Psoas muscle (tissue), 8 donors: ENCODE data around the gene PRSS57. TPM values are rescaled to one million over a fixed set of nuclear protein-coding genes. Genes with fewer than 3 reads are reported as not detected.

ENCODE experiments used
- ATAC-seq, 4 donors: fragments of 200-7000 bp; cut with Tn5 transposase; one replicate each; pipeline ENCODE4 v1.9.1; 2020; ENCODE audit warnings: moderate library complexity in 3 of 4, mild to moderate bottlenecking in 2 of 4
- DNase-seq, 2 donors: peaks; one replicate each; pipeline ENCODE4 v3.0.0-alpha.2; 2020
- H3K27ac ChIP-seq: fragments of 200-600 bp; one replicate; pipeline ENCODE4 v1.8.0; 2022
- H3K27me3 ChIP-seq, 3 donors: fragments of 200-600 bp in 1 of 3; one replicate each; pipeline versions ENCODE4 v1.6.1 to v1.8.0; 2013 to 2022; ENCODE audit warnings: low read length in 2 of 3, mild to moderate bottlenecking in 2 of 3, moderate library complexity in 1 of 3; ENCODE audit not compliant: insufficient read depth in 3 of 3
- H3K36me3 ChIP-seq, 2 donors: fragments of 200-600 bp in 1 of 2; one replicate each; pipeline versions ENCODE4 v1.6.1 to v1.8.0; 2013 to 2022; ENCODE audit warnings: low read depth in 1 of 2, mild to moderate bottlenecking in 1 of 2, moderate library complexity in 1 of 2; ENCODE audit not compliant: insufficient read depth in 1 of 2
- H3K4me1 ChIP-seq: fragments of 200-600 bp; one replicate; pipeline ENCODE4 v1.8.0; 2022
- H3K4me3 ChIP-seq: fragments of 200-600 bp; one replicate; pipeline ENCODE4 v1.8.0; 2022; ENCODE audit warnings: mild to moderate bottlenecking
- H3K9me3 ChIP-seq: fragments of 200-600 bp; one replicate; pipeline ENCODE4 v1.8.0; 2022
- CTCF ChIP-seq: fragments of 200-600 bp; IDR thresholded peaks from one replicate; pipeline ENCODE4 v1.8.0; 2022; ENCODE audit warnings: antibody characterized with exemption
- WGBS, 3 donors: extraction: QIAGEN DNeasy Blood & Tissue Kit; methylation state at CpG; one replicate each; pipeline versions ENCODE4 v1.1.6 to v1.1.7; 2013; 5-methylcytosine and 5-hydroxymethylcytosine counted together
- intact Hi-C, 2 donors: fragments of 100-400 bp; cut with DNase I; formaldehyde crosslinking; loops; one replicate each; pipeline versions ENCODE4 v1.11.0 to v1.14.2; 2022
- polyA plus RNA-seq, 3 donors: library from polyadenylated mRNA; stranded (reverse); fragments of 200-250 nt; gene quantifications; one replicate each; pipeline ENCODE4 v1.2.3, GENCODE V29; 2013
- total RNA-seq, 4 donors: library from RNA; stranded (reverse); fragmentation: NEBNext Ultra II Directional in 2 of 4; extraction: Animal tissue kit (Norgen Biotek cat#: 25700) in 2 of 4; gene quantifications; one replicate each; pipeline versions ENCODE4 v1.2.1 to v1.2.4, GENCODE V29; 2021 to 2023
- donor health status: healthy with polysubstance abuse.
- donor health status: DM: no; HTN: no; CAD: no; lungs with moderate emphysema.
- donor health status: Bipolar disorder and iron deficiency.
- donor health status: healthy.
- donor health status: DM: yes; HTN: yes; CAD: no.
- donor health status: DM: no; HTN: no; CAD: no.
- donor health status: DM: no; HTN: no; CAD: no.
- donor health status: DM: yes; HTN: yes; CAD: no.

PRSS57 gene
- total and polyA plus RNA-seq, 7 donors, result 0.05 to 0.25 TPM; not detected in 5

GRCh38 chr19:641702-642101 lies 53.5 kb downstream of the PRSS57 start:
- 72 to 85% (median 84%) methylated on average over 17 of the region's 17 CpGs for WGBS, 3 donors

DNA sequence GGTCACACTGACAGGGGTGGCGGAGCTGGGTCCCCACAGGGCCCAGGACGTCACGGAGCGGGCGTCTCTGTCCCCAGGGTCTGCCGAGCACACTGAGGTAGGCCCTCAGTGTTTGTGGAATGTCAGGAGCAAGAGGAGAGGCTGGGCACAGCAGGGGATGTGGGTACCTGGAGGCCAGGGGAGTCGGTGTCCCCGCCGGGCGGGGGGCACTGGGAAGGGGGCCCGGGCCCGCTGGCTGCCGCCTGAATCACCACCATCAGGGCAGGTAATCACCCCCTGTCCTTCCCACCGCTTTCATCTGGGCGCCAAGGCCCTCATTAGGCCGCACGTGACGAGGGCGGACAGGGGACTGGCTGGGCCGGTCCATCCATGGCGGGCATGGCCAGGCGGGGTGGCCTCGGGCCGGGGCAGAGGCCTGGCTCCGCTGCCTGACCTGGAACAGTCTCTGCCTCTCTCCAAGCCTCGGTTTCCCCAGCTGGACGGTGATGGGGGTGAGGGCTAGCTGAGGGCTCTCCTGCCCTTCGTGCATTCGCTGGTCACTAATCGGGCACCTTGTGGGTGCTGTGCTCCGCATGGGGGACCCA lies 54.6 kb downstream of the PRSS57 start:
- Histone ChIP-seq H3K9me3 (no peaks in the 10 kb centered on the region), H3K4me1 (peaks cover 9% of the 10 kb centered on the region), H3K4me3 (no peak overlapping the region), H3K27ac (no peak overlapping the region), H3K36me3 (peaks cover 2 to 3% of the 10 kb centered on the region in 2 donors), H3K27me3 (no peaks in the 10 kb centered on the region)
- DNase-seq (no peak), ATAC-seq (no peak)
- no peak for TF ChIP-seq CTCF
- intact Hi-C loops, result no loop called here
- WGBS, 3 donors, result 76 to 92% (median 87%) methylated on average over 21 to 31 of the region's 31 CpGs

More at GRCh38 chr19:641702-642101, 53.5 kb downstream of the PRSS57 start:
- Histone ChIP-seq H3K4me3 (no peak overlapping the region), H3K27ac (no peak overlapping the region), H3K9me3 (no peaks in the 10 kb centered on the region), H3K36me3 (peaks cover 2 to 9% of the 10 kb centered on the region in 2 donors), H3K27me3 (no peaks in the 10 kb centered on the region), H3K4me1 (peaks cover 9% of the 10 kb centered on the region)
- TF ChIP-seq CTCF, result no peak
- ATAC-seq, result no peak
- intact Hi-C loops, result no loop called here
- DNase-seq, result peak in 1 of 2 donors; percentile 15

DNA sequence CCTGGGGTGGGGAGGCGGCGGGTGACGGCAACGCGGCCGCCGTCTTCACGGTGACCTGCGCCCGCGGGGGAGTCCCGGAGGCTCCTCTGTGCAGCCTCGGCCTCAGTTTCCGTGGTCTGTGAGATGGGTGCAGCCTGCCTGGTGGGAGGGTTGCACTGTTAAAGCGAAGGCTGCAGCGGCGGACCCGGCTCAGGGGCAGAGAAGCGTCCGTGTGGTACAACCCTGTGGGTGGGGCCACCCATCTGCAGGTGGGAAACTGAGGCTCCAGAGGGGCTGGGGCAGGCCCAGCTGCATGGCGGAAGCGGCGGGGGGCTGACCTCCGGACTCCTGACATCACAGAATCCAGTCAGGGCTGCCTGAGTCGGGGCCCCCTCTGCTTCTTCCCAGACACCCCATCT lies 55.1 kb downstream of the PRSS57 start:
- Histone ChIP-seq H3K9me3 (no peaks in the 10 kb centered on the region), H3K27me3 (no peaks in the 10 kb centered on the region), H3K27ac (no peak overlapping the region), H3K36me3 (peaks cover 2 to 3% of the 10 kb centered on the region in 2 donors), H3K4me3 (peak overlapping the region; percentile 63), H3K4me1 (peaks cover 9% of the 10 kb centered on the region)
- intact Hi-C loops, result no loop called here
- 46 to 47% (median 46%) methylated on average over 25 of the region's 25 CpGs for WGBS, 3 donors
- ATAC-seq, result no peak
- DNase-seq, result no peak
- TF ChIP-seq CTCF, result no peak

- peaks cover 9% of the 10 kb centered on the region for H3K4me1 ChIP-seq
- H3K4me3 ChIP-seq, result peak within 1 kb of the TSS; percentile 63
- no peaks in the 10 kb centered on the region for H3K27me3 ChIP-seq
- H3K36me3 ChIP-seq, result peaks cover 0 to under 1% of the 10 kb centered on the region in 2 donors
- ATAC-seq, result peak; percentile 93 to 96 (median 96)
- H3K27ac ChIP-seq, result no peak within 1 kb of the TSS
- intact Hi-C loops, result no loop called here
- TF ChIP-seq CTCF, result no peak
- no peaks in the 10 kb centered on the region for H3K9me3 ChIP-seq
- WGBS, 3 donors, result 4 to 5% (median 4%) methylated on average over 68 to 109 of the region's 109 CpGs
- DNase-seq, result peak; percentile 95 to 96
These were observed 55.7 kb downstream of the PRSS57 start, which contains the start of gene FGF22 for GRCh38 chr19:639253-640160. FGF22 (plus strand) TSS chr19:639879; CDS start chr19:639926, 47 bp downstream.
